Measurements from ENCODE around the gene NLGN2. TPM values are rescaled to one million over a fixed set of nuclear protein-coding genes. Genes with fewer than 3 reads are reported as not detected.

The NLGN2 gene
- total and polyA plus RNA-seq, 2 donors (not counting 1 experiment from before 2014, with no cell fraction given), result 0.52 to 3.4 TPM

DNA sequence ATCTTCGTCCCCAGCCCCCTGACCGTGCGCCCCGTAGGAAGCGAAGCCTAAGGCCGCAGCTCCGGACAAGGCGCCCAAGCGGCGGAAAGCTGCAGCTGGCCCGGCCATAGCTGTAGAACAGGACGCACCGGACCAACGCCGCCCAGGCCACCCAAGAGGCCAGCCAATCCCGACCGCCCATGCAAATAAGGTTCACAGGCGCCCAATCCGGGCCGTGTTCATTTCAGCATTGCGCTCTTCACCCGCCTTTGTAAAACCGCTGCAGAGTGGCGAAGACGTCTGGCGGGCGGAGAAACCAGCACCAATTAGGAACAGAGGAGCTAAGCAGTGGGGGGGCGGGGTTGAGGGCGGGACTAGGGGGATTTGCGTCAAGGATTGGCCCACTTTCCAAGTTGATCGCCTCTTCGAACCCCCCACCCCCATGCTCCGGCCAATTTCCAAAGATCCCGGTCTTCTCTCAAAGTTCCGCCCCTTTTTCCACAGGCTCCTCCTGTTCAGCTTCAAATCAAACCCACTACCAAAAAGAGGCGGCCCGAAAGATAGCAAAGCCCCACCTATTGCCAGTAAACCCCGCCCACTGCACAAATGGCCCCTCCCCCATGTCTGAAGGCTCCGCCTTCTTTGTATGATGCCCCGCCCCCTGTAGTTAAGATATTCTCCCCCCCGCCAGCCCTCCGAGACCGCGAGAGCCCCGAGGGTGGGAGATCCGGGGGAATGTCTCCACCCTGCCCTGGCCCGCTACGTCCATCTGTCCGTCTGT is 3.5 kb upstream of the NLGN2 start, which contains the start of gene TMEM256:
TMEM256 (minus strand) TSS at position 121 of the 760 bp plus-strand sequence; CDS start at position 108, 13 bp downstream.
- no peak for TF ChIP-seq EZH2 (IDR thresholded peaks at IDR 0.05; ENCODE audit: borderline replicate concordance, insufficient read depth, low read depth, low read length, poor library complexity, severe bottlenecking)
- TF ChIP-seq, protein P1, sequence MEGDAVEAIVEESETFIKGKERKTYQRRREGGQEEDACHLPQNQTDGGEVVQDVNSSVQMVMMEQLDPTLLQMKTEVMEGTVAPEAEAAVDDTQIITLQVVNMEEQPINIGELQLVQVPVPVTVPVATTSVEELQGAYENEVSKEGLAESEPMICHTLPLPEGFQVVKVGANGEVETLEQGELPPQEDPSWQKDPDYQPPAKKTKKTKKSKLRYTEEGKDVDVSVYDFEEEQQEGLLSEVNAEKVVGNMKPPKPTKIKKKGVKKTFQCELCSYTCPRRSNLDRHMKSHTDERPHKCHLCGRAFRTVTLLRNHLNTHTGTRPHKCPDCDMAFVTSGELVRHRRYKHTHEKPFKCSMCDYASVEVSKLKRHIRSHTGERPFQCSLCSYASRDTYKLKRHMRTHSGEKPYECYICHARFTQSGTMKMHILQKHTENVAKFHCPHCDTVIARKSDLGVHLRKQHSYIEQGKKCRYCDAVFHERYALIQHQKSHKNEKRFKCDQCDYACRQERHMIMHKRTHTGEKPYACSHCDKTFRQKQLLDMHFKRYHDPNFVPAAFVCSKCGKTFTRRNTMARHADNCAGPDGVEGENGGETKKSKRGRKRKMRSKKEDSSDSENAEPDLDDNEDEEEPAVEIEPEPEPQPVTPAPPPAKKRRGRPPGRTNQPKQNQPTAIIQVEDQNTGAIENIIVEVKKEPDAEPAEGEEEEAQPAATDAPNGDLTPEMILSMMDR (IDR thresholded peaks at IDR 0.05), result no peak
- peak; percentile 98 for DNase-seq
- peak within 1 kb of the TSS; percentile 57 to 95 (median 82) for H3K4me3 ChIP-seq (ENCODE audit: control extremely low read depth in 1 of 5, extremely low read depth in 1 of 5, insufficient read depth in 1 of 5, low read depth in 2 of 5, low read length in 4 of 5)
- no peaks in the 10 kb centered on the region for H4K20me1 ChIP-seq (ENCODE audit: control insufficient read depth, insufficient read depth, low read length, poor library complexity, severe bottlenecking)
- H3K27ac ChIP-seq (ENCODE audit: low read length in 2 of 2), result peak within 1 kb of the TSS; percentile 45 to 59
- H3K36me3 ChIP-seq (replicated peaks in 1 of 2; ENCODE audit: control extremely low read depth in 1 of 2, control insufficient read depth in 1 of 2, extremely low read depth in 1 of 2, insufficient read depth in 2 of 2, low read length in 1 of 2), result no peaks in the 10 kb centered on the region
- H3K9me3 Mint-ChIP-seq (ENCODE audit: insufficient read depth), result no peaks in the 10 kb centered on the region
- H2AFZ ChIP-seq (ENCODE audit: insufficient read depth, low read depth, low read length, poor library complexity, severe bottlenecking), result peak within 1 kb of the TSS; percentile 87
- H3K79me2 ChIP-seq (ENCODE audit: control insufficient read depth, insufficient read depth, low read length), result peaks cover 6% of the 10 kb centered on the region
- H3K4me3 Mint-ChIP-seq, result peak within 1 kb of the TSS; percentile 98
- peak; percentile 87 for ATAC-seq (ENCODE audit: low read depth)
- peak within 1 kb of the TSS; percentile 94 for H3K4me2 ChIP-seq (replicated peaks; ENCODE audit: low read depth, low read length, poor library complexity, severe bottlenecking)
- intact Hi-C loops (cut with micrococcal nuclease), result loop anchor here (1.0 to 5.0 kb wide), 11 partner anchors 10 to 189 kb away; partner anchors contain the start of genes EIF5A, KCTD11, NEURL4 and PLSCR3
- peaks cover 17% of the 10 kb centered on the region for H3K27me3 Mint-ChIP-seq
- peak within 1 kb of the TSS; percentile 76 for H3K9ac ChIP-seq (ENCODE audit: low read length)
- WGBS (ENCODE audit: insufficient coverage), result under 1% methylated on average over 41 of the region's 49 CpGs
- peaks cover 17 to 20% of the 10 kb centered on the region in 2 donors for H3K4me1 ChIP-seq (ENCODE audit: control insufficient read depth in 2 of 2, insufficient read depth in 2 of 2, low read length in 2 of 2)
- H3K27me3 ChIP-seq (replicated peaks in 1 of 4; ENCODE audit: control extremely low read depth in 1 of 4, control insufficient read depth in 3 of 4, insufficient read depth in 4 of 4, low read length in 3 of 4), result peaks cover 0 to 27% (median 4%) of the 10 kb centered on the region in 4 experiments
- H3K9me3 ChIP-seq (ENCODE audit: control extremely low read depth in 1 of 3, control insufficient read depth in 2 of 3, insufficient read depth in 1 of 3, low read length in 2 of 3), result peaks cover 0 to 4% (median 0%) of the 10 kb centered on the region in 3 donors
- H3K4me1 Mint-ChIP-seq, result peaks cover 22% of the 10 kb centered on the region
- POLR2A ChIA-PET, result interaction anchor here (0.6 to 2.0 kb wide), 20 partner anchors 9 to 282 kb away, joined by 3 to 17 read pairs (median 6); partner anchors contain the start of genes ACADVL, ACAP1, DLG4 and MPDU1
- H3K27ac Mint-ChIP-seq, result peak within 1 kb of the TSS; percentile 94
- CTCF ChIA-PET, result interaction anchor here (0.5 to 1.8 kb wide), 8 partner anchors 19 to 75 kb away, joined by 3 to 10 read pairs (median 4); partner anchors contain the start of gene TMEM102
